Measurements from ENCODE around the gene KRT71.
"Not testable (repeated sequence)": the region's sequence is repeated elsewhere in the genome, so short reads cannot be mapped to it uniquely, and the experiment has no call there.

The KRT71 gene

DNA sequence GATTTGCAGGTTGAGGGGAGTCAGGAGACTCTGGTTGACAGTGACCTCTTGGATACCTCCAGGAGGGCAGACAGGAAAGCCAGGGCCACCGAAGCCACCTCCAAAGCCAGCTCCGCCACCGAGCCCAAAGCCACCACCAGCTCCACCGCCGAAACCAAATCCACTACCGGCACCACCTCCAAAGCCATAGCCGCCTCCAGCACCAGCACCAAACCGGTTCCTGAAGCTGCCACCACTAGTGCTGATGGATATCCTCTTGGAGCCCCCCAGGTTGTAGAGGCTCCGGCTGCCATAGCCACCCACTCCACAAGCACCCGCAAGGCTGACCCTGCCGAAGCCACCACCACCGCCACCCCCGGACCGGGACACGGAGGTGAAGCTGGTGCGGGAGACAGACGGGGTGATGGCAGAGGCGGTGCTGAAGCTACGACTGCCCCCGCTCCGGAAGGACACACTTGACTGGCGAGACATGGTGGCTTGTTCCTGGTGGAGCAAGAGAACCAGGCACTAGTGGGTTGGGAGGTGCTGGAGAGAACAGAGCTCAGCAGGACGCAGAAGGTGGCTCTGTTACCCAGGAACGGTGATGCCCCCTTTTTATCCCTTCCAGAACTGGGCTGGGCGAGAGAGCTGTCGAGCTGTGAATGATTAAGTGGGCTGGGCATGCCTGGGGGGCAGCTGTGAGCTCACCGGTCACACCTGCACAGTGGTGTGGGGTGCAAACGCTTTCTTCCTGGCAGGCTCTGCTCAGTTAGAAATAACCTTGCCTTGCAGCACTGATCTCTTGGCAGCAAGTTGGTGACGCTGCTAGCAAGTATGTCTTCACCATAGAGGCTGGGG, 32.9 kb downstream of the KRT71 start, which contains the start of gene KRT5:
TSS of gene KRT5 (minus strand) at position 569 of the 837 bp plus-strand sequence. CDS start at position 471, 98 bp downstream.
- DNase-seq, result no peak

- no peak for DNase-seq
These were observed 33.6 kb downstream of the KRT71 start for GRCh38 chr12:52519387-52519703.

DNA sequence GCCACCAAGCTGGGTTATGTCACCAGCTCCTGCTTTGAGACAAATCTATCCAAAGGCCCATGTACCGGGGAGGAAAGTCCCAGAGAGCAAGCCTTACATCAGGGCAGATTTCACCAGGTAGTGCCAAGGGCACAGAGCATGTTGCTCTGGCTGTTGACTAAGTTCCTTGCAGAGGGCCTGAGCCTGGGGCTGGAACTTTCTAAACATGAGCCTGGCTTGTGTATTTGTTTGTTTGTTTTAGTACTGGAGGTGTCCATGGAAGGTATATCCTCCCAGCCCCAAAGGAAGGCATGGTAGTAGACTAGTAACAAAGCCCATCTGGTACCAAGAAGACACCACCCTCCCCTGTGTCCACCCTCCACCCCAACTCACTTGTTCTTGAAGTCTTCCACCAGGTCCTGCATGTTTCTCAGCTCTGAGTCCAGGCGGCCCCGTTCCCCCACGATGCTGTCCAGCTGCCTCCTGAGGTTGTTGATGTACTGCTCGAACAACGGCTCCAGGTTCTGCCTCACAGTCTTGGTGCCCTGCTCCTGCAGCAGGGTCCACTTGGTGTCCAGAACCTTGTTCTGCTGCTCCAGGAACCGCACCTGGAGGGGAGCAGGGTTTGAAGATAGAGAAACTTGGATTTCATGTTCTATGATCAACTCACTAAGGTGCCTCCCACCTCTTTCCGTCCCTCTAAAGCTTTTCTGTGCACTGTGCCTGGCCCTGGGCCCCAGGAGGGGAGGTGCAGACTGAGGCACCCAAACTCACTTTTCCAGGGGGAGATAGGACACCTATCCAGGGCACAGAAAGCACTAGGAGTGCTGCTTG, 34.2 kb downstream of the KRT71 start:
- DNase-seq, result no peak

DNA sequence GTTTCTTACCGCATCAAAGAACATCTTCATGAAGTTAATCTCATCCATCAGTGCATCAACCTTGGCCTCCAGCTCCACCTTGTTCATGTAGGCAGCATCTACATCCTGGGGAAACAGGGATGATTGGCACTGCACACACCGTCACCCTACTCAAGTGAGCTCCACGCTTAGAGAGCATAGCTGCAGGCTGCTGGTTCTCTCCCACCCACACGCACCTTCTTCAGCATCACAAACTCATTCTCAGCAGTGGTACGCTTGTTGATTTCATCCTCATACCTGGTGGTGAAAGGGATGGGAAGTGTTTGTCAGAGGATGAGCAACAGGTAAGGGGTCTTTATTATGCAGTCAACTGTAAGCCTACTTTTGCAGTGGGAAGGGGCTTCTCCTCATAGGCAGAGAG, 35.1 kb downstream of the KRT71 start:
- DNase-seq, result no peak

GRCh38 chr12:52517005-52517835, 35.7 kb downstream of the KRT71 start:
- no peak for DNase-seq

- DNase-seq, result no peak
These were observed 36.8 kb downstream of the KRT71 start for GRCh38 chr12:52515927-52516831.

- DNase-seq, result no peak
These were observed 37.7 kb downstream of the KRT71 start for GRCh38 chr12:52515319-52515646.

- no peak for DNase-seq
These were observed 38.2 kb downstream of the KRT71 start for GRCh38 chr12:52514471-52515318.

GRCh38 chr12:52513736-52514135, 39.2 kb downstream of the KRT71 start:
- DNase-seq, result no peak

DNA sequence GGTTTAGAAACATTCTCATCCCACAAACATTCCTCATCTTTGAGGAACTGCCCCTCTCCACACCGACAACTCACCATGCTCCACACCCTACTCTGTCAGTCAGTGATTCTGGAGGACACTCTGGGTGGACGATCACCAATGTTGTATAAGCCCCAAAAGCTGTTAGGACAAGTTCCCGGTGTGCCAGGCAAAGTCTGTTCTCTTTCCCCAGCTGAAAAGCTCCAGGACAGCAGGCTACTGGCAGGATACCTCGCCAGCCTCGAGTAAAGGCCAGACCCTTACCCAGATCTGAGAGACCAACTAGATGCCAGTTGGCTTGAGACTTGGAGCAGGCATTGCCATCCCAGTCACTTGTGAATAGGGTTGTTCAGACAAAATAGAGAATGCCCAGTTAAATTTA, 44.7 kb downstream of the KRT71 start:
- DNase-seq, result no peak

GRCh38 chr12:52506858-52507715, 45.9 kb downstream of the KRT71 start:
- peak in 1 of 2 experiments; percentile 22 for DNase-seq

GRCh38 chr12:52502877-52503276, 50.1 kb downstream of the KRT71 start:
- DNase-seq, result no peak

- no peak for DNase-seq
These were observed 51.5 kb downstream of the KRT71 start for GRCh38 chr12:52501490-52501889.

DNA sequence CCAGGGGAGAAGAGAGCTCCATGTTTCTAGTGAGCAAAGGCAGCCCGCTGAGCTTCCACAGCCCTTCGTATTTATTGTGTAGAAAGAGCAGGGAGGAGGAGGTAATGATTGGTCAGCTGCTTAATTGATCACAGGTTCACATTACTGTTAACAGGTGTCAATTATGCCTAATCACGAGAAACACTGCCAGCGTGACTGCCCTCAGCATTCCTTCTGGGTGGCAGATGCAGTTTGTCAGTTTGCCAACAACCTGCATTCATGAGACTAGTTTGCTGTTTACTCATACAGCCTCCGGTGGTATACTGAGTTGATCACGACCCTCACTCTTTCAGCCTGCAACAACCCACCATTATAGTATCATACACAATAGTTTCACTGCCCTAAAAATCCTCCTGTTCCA, 52.4 kb downstream of the KRT71 start:
- DNase-seq, result not testable (repeated sequence)

DNA sequence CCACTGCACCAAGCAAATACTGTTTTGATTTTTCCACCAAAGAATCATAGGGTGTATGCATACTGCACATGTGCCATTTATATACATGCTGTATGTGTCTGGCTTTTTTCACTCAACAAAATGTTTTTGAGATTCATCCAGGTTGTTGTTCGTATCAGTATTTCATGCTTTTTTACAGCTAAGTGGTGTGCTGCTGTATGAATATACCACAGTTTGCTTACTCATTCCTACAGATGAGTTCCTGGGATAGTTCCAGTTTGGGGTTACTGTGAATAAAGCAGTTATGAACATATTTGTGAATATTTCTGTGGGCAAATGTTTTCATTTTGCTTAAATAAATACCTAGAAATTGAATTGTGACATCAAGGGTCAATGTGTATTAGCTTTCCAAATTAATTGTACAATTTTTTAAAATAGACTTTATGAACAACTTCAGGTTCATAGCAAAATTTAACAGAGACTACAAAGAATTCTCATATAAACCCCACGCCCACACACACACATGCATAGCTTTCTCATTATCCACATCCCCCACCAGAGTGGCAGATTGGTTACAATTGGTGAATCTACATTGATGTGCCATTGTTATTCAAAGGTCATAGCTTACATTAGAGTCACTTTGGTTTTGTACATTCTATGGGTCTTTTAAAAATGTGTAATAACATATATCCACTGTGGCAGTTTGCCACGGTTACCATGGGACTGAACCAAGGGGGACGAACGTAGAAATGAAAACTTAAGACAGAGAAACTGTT, 53.0 kb downstream of the KRT71 start:
- DNase-seq, result no peak

GRCh38 chr12:52498946-52499345, 54.0 kb downstream of the KRT71 start:
- DNase-seq, result no peak

- no peak for DNase-seq
These were observed 55.0 kb downstream of the KRT71 start for GRCh38 chr12:52497975-52498374.

- no peak for DNase-seq
These were observed 56.3 kb downstream of the KRT71 start for GRCh38 chr12:52496590-52497071.

DNA sequence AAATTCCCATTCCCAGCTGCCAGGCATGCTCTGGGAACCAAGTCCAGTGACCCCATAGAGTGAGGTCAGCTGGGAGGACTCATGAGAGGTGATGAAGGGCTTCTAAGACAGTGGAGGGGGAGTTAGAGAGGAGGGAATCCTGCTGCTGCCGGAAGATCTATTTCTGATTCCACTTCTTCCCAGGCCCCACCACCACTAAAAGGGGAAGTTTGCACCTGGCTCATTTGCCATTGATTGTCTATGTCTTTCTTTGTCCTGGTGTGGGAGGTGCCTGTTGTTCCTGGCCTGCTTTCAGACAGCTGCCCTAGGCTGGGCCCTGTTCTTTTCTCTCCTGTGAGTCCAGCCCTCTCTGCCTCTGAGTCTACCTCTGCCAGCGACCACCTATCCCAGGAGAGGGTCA, 56.9 kb downstream of the KRT71 start:
- no peak for DNase-seq

Measured in NCI-H1930 (cell line).